HepG2 (cell line): ENCODE results near the gene GGA2. TPM values are rescaled to one million over a fixed set of nuclear protein-coding genes. Genes with fewer than 3 reads are reported as not detected.

Experiments
- NONO ChIP-seq, 2 experiments: fragments of 450-650 bp in 1 of 2; sonication (generic) in 1 of 2; formaldehyde crosslinking in 1 of 2; IDR thresholded peaks in 1 of 2; conservative IDR thresholded peaks in 1 of 2; 2 replicates each; pipeline versions ENCODE4 v1.6.1 to v1.8.0; 2017 to 2022; ENCODE audit warnings: mild to moderate bottlenecking in 1 of 2, missing genetic modification reagents in 1 of 2, moderate library complexity in 1 of 2
- NRL ChIP-seq: sonication (generic); formaldehyde crosslinking; IDR thresholded peaks from 2 replicates; pipeline ENCODE4 v1.5.0; 2020; ENCODE audit warnings: missing genetic modification reagents, mild to moderate bottlenecking, moderate library complexity, borderline replicate concordance
- PHF8 ChIP-seq: sonication (generic); formaldehyde crosslinking; IDR thresholded peaks from 2 replicates; pipeline ENCODE4 v1.5.0; 2020; ENCODE audit warnings: missing genetic modification reagents
- ZBTB3 ChIP-seq: sonication (generic); formaldehyde crosslinking; IDR thresholded peaks from 2 replicates; pipeline ENCODE4 v1.4.0; 2020; ENCODE audit warnings: low read depth, mild to moderate bottlenecking, moderate library complexity, missing genetic modification reagents, borderline replicate concordance
- ZBTB7B ChIP-seq: sonication (generic); formaldehyde crosslinking; IDR thresholded peaks from 2 replicates; pipeline ENCODE4 v1.4.0; 2020; ENCODE audit warnings: missing genetic modification reagents
- ZNF572 ChIP-seq: sonication (generic); formaldehyde crosslinking; IDR thresholded peaks from 2 replicates; pipeline ENCODE4 v1.5.1; 2020; ENCODE audit warnings: mild to moderate bottlenecking, missing genetic modification reagents
- ZNF616 ChIP-seq: sonication (generic); formaldehyde crosslinking; IDR thresholded peaks from 2 replicates; pipeline ENCODE4 v1.5.0; 2020; ENCODE audit warnings: low read depth, mild to moderate bottlenecking, missing genetic modification reagents
- polyA plus RNA-seq, 8 experiments: library from polyadenylated mRNA; depleted of rRNA in 3 of 8; stranded (reverse) in 7 of 8; unstranded in 1 of 8; fragments of >200 nt; fragmentation: Illumina TruSeq in 4 of 8; extraction: Trizol in 4 of 8; gene quantifications; 2 replicates each; pipeline versions ENCODE4 v1.2.1 to v1.2.3, GENCODE V29; 2011 to 2016; ENCODE audit warnings: low read depth in 4 of 8, missing spikeins in 1 of 8, mixed read lengths in 1 of 8; ENCODE audit not compliant: insufficient read depth in 1 of 8
- total RNA-seq, 5 experiments: library from RNA; depleted of rRNA; stranded (reverse); fragments of >200 nt; fragmentation: Illumina TruSeq; extraction: Trizol; gene quantifications; 2 replicates each; pipeline ENCODE4 v1.2.3, GENCODE V29; 2016; ENCODE audit warnings: low read depth in 1 of 5
- TF ChIP-seq, protein P1 (sequence below), 2 experiments: sonication (generic) in 1 of 2; formaldehyde crosslinking in 1 of 2; IDR thresholded peaks; 2 replicates each; pipeline versions ENCODE4 v1.4.0 to v1.6.1; 2018 to 2020; ENCODE audit warnings: missing genetic modification reagents in 2 of 2, borderline replicate concordance in 1 of 2, low read depth in 1 of 2, mild to moderate bottlenecking in 1 of 2, missing biosample characterization in 1 of 2
- TF ChIP-seq, protein P2 (sequence below): sonication (generic); formaldehyde crosslinking; IDR thresholded peaks from 2 replicates; pipeline ENCODE4 v1.8.0; 2023; ENCODE audit warnings: mild to moderate bottlenecking, missing genetic modification reagents
- TF ChIP-seq, protein P3 (sequence below): sonication (generic); formaldehyde crosslinking; IDR thresholded peaks from 2 replicates; pipeline ENCODE4 v1.5.1; 2020; ENCODE audit warnings: missing genetic modification reagents, mild to moderate bottlenecking, borderline replicate concordance
- TF ChIP-seq, protein P4 (sequence below): sonication (generic); formaldehyde crosslinking; IDR thresholded peaks from 2 replicates; pipeline ENCODE4 v1.4.0; 2020; ENCODE audit warnings: missing genetic modification reagents, borderline replicate concordance
- TF ChIP-seq, protein P5 (sequence below): sonication (generic); formaldehyde crosslinking; IDR thresholded peaks from 2 replicates; pipeline ENCODE4 v1.5.1; 2020; ENCODE audit warnings: mild to moderate bottlenecking, missing genetic modification reagents
- TF ChIP-seq, protein P6 (sequence below): sonication (generic); formaldehyde crosslinking; IDR thresholded peaks from 2 replicates; pipeline ENCODE4 v1.8.1; 2022; ENCODE audit warnings: mild to moderate bottlenecking, missing genetic modification reagents

The GGA2 gene
- total and polyA plus RNA-seq, 2 of the 13 experiments (the other 11 are each of a cell fraction or from before 2014, with no cell fraction given): 51.5 to 69.8 TPM

DNA sequence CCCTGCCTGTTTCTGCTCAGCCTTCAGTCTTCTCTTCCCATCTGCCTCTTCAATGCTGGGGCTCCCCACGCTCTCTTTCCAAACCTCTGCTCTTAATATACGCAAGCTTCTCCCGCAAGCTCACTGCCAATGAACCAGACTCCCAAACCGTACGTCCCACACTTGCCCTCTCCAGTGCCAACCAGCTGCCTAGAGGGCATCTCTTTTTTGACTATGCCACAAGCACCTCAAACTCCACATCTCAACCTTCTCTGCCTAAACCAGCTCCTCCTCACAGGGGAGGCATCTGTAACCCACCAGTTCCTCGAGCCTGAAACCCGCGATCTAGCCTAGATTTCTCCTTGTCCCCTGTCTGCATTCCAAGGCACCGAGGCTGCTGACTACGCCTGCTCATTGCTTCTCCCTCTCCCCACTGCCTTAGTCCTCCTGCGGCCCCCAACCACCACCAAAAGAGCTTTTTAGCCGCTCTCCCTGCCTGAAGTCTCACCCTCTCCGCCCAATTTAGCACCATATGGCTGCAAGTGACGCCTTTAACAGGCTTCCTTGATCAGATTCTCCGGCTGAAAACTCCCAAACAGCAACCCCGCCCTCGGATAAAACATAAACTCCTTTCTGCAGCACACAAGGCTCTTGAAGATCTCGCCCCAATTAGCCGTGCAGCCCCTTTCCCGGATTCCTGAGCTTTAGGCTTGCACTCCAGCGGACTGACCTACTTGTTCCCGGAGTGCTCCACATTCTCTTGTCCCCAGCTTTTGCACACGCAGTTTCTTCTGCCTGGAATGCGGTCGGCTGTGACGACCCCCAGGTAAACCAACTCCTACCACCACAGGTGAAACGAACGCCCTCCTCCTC lies 1.5 kb downstream of the GGA2 start (continued):
- TF ChIP-seq, protein P1, sequence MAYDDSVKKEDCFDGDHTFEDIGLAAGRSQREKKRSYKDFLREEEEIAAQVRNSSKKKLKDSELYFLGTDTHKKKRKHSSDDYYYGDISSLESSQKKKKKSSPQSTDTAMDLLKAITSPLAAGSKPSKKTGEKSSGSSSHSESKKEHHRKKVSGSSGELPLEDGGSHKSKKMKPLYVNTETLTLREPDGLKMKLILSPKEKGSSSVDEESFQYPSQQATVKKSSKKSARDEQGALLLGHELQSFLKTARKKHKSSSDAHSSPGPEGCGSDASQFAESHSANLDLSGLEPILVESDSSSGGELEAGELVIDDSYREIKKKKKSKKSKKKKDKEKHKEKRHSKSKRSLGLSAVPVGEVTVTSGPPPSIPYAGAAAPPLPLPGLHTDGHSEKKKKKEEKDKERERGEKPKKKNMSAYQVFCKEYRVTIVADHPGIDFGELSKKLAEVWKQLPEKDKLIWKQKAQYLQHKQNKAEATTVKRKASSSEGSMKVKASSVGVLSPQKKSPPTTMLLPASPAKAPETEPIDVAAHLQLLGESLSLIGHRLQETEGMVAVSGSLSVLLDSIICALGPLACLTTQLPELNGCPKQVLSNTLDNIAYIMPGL (CRISPR knock-in tag; IDR thresholded peaks at IDR 0.05; ENCODE audit: borderline replicate concordance in 1 of 2, low read depth in 1 of 2): peak in 1 of 2 experiments; percentile 29; a peak in 1 of 4 replicates
- TF ChIP-seq ZNF572 (CRISPR knock-in tag) (peak; percentile 85), ZNF616 (CRISPR knock-in tag) (0 out of 2 replicates have a peak, but pooled peaks have one; percentile 38), PHF8 (0 out of 2 replicates have a peak, but pooled peaks have one; percentile 29), NONO (IDR thresholded peaks at IDR 0.05) (no peak), NONO (CRISPR knock-in tag; conservative IDR thresholded peaks at IDR 0.05) (peak; percentile 46; the same call in 1 of the 2 replicates), NRL (CRISPR knock-in tag) (peak; percentile 21; the same call in 1 of the 2 replicates), ZBTB7B (CRISPR knock-in tag) (peak; percentile 68), ZBTB3 (CRISPR knock-in tag) (0 out of 2 replicates have a peak, but pooled peaks have one; percentile 21)
- TF ChIP-seq, protein P2, sequence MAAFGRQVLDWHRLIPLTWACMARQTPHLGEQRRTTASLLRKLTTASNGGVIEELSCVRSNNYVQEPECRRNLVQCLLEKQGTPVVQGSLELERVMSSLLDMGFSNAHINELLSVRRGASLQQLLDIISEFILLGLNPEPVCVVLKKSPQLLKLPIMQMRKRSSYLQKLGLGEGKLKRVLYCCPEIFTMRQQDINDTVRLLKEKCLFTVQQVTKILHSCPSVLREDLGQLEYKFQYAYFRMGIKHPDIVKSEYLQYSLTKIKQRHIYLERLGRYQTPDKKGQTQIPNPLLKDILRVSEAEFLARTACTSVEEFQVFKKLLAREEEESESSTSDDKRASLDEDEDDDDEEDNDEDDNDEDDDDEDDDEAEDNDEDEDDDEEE (CRISPR knock-in tag): no peak
- TF ChIP-seq, protein P3, sequence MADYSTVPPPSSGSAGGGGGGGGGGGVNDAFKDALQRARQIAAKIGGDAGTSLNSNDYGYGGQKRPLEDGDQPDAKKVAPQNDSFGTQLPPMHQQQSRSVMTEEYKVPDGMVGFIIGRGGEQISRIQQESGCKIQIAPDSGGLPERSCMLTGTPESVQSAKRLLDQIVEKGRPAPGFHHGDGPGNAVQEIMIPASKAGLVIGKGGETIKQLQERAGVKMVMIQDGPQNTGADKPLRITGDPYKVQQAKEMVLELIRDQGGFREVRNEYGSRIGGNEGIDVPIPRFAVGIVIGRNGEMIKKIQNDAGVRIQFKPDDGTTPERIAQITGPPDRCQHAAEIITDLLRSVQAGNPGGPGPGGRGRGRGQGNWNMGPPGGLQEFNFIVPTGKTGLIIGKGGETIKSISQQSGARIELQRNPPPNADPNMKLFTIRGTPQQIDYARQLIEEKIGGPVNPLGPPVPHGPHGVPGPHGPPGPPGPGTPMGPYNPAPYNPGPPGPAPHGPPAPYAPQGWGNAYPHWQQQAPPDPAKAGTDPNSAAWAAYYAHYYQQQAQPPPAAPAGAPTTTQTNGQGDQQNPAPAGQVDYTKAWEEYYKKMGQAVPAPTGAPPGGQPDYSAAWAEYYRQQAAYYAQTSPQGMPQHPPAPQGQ (CRISPR knock-in tag): 0 out of 2 replicates have a peak, but pooled peaks have one; percentile 62
- TF ChIP-seq, protein P4, sequence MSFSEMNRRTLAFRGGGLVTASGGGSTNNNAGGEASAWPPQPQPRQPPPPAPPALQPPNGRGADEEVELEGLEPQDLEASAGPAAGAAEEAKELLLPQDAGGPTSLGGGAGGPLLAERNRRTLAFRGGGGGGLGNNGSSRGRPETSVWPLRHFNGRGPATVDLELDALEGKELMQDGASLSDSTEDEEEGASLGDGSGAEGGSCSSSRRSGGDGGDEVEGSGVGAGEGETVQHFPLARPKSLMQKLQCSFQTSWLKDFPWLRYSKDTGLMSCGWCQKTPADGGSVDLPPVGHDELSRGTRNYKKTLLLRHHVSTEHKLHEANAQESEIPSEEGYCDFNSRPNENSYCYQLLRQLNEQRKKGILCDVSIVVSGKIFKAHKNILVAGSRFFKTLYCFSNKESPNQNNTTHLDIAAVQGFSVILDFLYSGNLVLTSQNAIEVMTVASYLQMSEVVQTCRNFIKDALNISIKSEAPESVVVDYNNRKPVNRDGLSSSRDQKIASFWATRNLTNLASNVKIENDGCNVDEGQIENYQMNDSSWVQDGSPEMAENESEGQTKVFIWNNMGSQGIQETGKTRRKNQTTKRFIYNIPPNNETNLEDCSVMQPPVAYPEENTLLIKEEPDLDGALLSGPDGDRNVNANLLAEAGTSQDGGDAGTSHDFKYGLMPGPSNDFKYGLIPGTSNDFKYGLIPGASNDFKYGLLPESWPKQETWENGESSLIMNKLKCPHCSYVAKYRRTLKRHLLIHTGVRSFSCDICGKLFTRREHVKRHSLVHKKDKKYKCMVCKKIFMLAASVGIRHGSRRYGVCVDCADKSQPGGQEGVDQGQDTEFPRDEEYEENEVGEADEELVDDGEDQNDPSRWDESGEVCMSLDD (CRISPR knock-in tag): no peak
- TF ChIP-seq, protein P5, sequence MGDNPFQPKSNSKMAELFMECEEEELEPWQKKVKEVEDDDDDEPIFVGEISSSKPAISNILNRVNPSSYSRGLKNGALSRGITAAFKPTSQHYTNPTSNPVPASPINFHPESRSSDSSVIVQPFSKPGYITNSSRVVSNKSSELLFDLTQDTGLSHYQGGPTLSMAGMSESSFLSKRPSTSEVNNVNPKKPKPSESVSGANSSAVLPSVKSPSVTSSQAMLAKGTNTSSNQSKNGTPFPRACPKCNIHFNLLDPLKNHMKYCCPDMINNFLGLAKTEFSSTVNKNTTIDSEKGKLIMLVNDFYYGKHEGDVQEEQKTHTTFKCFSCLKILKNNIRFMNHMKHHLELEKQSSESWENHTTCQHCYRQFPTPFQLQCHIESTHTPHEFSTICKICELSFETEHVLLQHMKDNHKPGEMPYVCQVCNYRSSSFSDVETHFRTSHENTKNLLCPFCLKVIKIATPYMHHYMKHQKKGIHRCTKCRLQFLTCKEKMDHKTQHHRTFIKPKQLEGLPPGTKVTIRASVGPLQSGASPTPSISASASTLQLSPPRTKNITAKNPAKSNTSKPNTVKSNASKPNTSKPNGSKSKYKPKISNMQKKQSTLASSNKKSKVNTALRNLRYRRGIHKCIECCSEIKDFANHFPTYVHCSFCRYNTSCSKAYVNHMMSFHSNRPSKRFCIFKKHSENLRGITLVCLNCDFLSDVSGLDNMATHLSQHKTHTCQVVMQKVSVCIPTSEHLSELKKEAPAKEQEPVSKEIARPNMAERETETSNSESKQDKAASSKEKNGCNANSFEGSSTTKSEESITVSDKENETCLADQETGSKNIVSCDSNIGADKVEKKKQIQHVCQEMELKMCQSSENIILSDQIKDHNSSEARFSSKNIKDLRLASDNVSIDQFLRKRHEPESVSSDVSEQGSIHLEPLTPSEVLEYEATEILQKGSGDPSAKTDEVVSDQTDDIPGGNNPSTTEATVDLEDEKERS (CRISPR knock-in tag): no peak
- TF ChIP-seq, protein P6, sequence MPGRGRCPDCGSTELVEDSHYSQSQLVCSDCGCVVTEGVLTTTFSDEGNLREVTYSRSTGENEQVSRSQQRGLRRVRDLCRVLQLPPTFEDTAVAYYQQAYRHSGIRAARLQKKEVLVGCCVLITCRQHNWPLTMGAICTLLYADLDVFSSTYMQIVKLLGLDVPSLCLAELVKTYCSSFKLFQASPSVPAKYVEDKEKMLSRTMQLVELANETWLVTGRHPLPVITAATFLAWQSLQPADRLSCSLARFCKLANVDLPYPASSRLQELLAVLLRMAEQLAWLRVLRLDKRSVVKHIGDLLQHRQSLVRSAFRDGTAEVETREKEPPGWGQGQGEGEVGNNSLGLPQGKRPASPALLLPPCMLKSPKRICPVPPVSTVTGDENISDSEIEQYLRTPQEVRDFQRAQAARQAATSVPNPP (CRISPR knock-in tag): no peak
